Immature natural killer cell (primary cell): Measurements from ENCODE around the gene CHRNA3. TPM values are rescaled to one million over a fixed set of nuclear protein-coding genes. Genes with fewer than 3 reads are reported as not detected.

Experiments used
- DNase-seq, 3 donors: peaks; one replicate each; pipeline ENCODE4 v3.0.0; 2022; ENCODE audit warnings: mixed read lengths in 1 of 3
- H3K27ac Mint-ChIP-seq, 6 donors: one replicate each; pipeline ENCODE4 v1.8.0; 2020; ENCODE audit warnings: mixed read lengths in 6 of 6, mild to moderate bottlenecking in 5 of 6, inconsistent platforms in 4 of 6, moderate library complexity in 3 of 6
- H3K27me3 Mint-ChIP-seq, 3 donors: one replicate each; pipeline ENCODE4 v1.8.0; 2020 to 2021; ENCODE audit warnings: low read depth in 3 of 3, mild to moderate bottlenecking in 3 of 3, mixed read lengths in 3 of 3, moderate library complexity in 3 of 3, inconsistent platforms in 1 of 3
- H3K36me3 Mint-ChIP-seq, 3 donors: one replicate each; pipeline ENCODE4 v1.8.0; 2020; ENCODE audit warnings: mixed read lengths in 3 of 3, inconsistent platforms in 2 of 3, mild to moderate bottlenecking in 2 of 3
- H3K4me1 Mint-ChIP-seq, 2 donors: one replicate each; pipeline ENCODE4 v1.8.0; 2020; ENCODE audit warnings: inconsistent platforms in 2 of 2, mild to moderate bottlenecking in 2 of 2, mixed read lengths in 2 of 2, moderate library complexity in 1 of 2
- H3K4me3 Mint-ChIP-seq, 5 donors: one replicate each; pipeline ENCODE4 v1.8.0; 2020; ENCODE audit warnings: mild to moderate bottlenecking in 5 of 5, mixed read lengths in 5 of 5, inconsistent platforms in 3 of 5, moderate library complexity in 3 of 5
- H3K9me3 Mint-ChIP-seq, 6 donors: one replicate each; pipeline ENCODE4 v1.8.0; 2020; ENCODE audit warnings: mild to moderate bottlenecking in 6 of 6, mixed read lengths in 6 of 6, inconsistent platforms in 4 of 6, moderate library complexity in 3 of 6
- polyA plus RNA-seq, 3 donors: library from polyadenylated mRNA; unstranded; fragments of 300-500 nt; fragmentation: Illumina TruSeq; gene quantifications; one replicate each; pipeline ENCODE4 v1.2.3, GENCODE V29; 2021

Gene CHRNA3
- polyA plus RNA-seq, 3 donors from 2014 or later: not detected

DNA sequence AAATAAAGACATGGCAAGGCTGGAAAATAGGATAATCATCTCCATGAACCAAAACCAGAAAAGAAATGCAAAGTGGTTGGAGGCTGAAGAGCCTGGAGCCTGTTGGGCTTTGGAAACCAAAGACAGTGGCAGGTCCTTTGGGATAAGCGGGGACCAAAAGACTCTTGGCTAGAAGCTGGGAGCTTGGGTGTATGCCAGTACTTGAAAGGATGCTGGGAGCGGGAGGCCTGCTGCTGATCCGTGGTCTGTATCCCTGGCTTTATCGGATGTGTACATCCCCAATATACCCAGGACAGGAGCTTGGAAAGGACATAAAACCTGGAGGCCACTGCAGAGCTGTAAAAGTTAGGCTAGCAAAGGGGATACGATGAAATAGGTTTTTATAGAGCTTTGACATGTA lies 21.5 kb upstream of the CHRNA3 start:
- H3K27ac Mint-ChIP-seq: no peak overlapping the region
- H3K36me3 Mint-ChIP-seq: no peaks in the 10 kb centered on the region
- H3K27me3 Mint-ChIP-seq: peaks cover 3 to 7% (median 5%) of the 10 kb centered on the region in 3 donors
- H3K4me1 Mint-ChIP-seq: peaks cover 0 to 4% of the 10 kb centered on the region in 2 donors
- DNase-seq: no peak
- no peak overlapping the region for H3K4me3 Mint-ChIP-seq
- H3K9me3 Mint-ChIP-seq: no peaks in the 10 kb centered on the region

DNA sequence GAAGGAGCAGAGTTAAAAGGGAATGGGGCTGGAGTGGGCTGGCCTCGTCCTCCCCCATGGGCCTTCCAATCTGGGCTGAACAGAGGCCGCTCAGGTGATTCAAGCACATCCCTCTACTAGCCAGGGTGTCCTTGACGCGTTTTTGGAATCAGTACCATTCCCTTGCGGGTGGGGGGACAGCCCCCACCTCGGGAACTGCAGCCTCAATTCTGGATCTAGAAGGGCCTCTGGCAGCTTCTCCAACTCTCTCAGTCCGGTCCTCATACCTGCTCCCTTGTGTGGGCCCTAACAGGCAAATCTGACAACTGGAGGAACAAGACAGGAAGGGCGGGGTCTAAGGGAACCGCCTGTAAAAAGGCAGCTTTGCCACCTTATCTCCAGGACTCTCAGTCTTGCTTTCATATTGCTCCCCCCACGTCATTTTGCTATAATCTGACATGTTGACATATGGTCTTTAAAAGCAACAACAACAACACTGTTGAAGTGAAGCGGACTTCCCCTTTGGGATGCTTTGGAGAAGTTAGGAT lies 21.0 kb upstream of the CHRNA3 start:
- Mint-ChIP-seq H3K4me1 (peaks cover 0 to 4% of the 10 kb centered on the region in 2 donors), H3K4me3 (peak overlapping the region; percentile 57 to 72 (median 64)), H3K27ac (no peak overlapping the region), H3K9me3 (no peaks in the 10 kb centered on the region), H3K27me3 (peaks cover 3 to 7% (median 5%) of the 10 kb centered on the region in 3 donors), H3K36me3 (no peaks in the 10 kb centered on the region)
- DNase-seq: no peak

DNA sequence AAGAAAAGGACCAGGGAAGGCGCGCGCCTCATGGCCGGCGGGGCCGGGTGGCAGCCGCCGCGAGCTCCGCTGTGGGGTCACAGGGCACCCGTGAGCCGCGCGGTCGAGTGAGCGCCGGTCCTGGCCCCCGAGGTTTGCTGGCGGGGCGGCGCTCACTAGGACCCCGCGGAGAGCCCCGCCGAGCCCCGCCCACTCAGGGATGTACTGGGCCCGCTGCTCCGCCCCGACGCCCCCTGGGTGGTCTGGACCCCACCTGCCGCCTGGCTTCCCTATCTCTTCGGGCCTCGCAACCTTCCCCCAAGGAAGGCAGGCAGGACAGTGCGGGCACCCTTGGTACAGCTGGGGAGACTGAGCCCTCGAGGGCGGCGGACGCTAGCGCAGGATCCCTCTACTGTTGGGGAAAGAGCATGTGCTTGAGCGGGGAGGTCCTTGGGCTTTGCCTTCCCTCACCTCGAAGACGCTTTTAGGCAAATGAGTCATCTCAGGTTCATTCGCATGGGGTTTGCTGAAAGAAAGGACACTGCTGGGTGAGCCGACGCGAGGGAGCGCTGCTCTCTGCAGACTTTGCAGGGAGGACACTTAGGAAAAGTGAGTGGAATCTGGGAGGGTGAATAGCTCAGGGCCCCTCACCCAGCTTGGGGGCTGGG lies 20.4 kb upstream of the CHRNA3 start, which contains the start of gene CHRNB4:
Gene CHRNB4 (minus strand): TSS at position 109 of the 647 bp plus-strand sequence. CDS start 77 bp downstream, at position 32.
- Mint-ChIP-seq H3K9me3 (no peaks in the 10 kb centered on the region), H3K36me3 (no peaks in the 10 kb centered on the region), H3K27me3 (peaks cover 3 to 9% (median 6%) of the 10 kb centered on the region in 3 donors), H3K4me3 (peak within 1 kb of the TSS; percentile 57 to 72 (median 64)), H3K27ac (no peak within 1 kb of the TSS), H3K4me1 (peaks cover 0 to 4% of the 10 kb centered on the region in 2 donors)
- DNase-seq: peak in 1 of 3 donors; percentile 15

DNA sequence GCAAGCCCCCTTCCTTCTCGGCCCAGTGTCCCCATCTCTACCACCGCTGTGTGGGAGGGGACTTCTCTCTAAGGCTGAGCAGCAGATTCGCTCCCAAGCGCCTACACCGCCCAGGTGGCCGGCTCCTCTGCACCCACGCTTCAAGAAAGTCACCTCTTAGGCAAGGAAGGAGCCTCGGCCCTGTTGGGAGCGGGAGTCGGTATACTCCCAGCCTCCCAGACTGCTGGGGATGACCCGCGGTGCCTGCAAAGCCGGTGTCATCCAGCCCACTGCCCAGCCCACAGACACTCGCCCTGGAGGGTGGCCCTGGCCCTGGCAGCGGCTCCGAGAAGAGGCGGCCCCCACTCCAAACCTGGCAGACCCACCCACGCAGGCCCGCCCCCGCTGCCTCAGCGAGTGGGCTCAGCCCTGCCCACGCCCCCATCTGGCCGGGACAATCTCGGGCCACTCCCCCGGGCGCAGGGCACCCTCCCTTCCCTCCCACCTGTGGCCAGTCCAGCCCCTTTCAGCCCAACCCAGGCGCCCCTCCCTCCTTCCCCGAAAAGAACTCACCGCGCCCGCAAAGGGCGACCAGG lies 19.8 kb upstream of the CHRNA3 start:
- H3K27ac Mint-ChIP-seq: no peak overlapping the region
- DNase-seq: no peak
- H3K36me3 Mint-ChIP-seq: no peaks in the 10 kb centered on the region
- peak overlapping the region; percentile 23 to 66 (median 40) for H3K4me3 Mint-ChIP-seq
- H3K27me3 Mint-ChIP-seq: peaks cover 3 to 9% (median 7%) of the 10 kb centered on the region in 3 donors
- no peaks in the 10 kb centered on the region for H3K9me3 Mint-ChIP-seq
- peaks cover 0 to 4% of the 10 kb centered on the region in 2 donors for H3K4me1 Mint-ChIP-seq

DNA sequence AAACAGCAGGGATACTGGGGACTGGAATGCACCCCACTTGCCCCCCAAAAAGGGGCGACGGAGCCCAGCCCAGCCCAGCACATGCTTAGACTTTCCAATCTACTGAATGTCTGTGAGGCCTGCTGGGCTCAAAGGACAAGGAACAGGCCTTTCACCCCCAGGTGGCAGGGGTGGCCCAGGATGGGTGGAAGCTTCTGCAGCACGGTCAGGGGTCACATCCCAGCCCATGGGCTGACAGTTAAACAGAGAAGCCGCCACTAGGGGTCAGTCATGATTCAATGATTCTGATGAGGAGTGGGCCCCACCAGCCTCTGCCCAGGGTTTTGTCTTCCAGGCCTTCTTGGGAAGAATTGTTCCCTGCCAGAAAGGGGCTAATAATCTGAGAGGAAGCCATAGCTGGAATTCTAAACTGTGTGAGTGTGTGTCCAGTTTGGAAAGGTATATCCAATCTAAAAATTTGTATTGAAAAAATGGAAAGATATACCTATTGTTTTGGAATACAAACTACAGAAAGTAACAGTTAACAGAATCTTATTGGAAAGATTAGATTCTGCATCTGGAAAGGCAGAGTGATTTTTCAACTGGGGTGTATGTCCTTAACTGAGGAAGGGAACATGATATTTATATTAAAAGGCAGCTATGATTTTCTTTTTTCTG lies 18.0 kb upstream of the CHRNA3 start:
- Mint-ChIP-seq H3K27me3 (peaks cover 3 to 11% (median 9%) of the 10 kb centered on the region in 3 donors), H3K4me1 (peaks cover 0 to 4% of the 10 kb centered on the region in 2 donors), H3K27ac (no peak overlapping the region), H3K9me3 (no peaks in the 10 kb centered on the region), H3K4me3 (peak overlapping the region in 2 of 5 donors; percentile 9 to 30), H3K36me3 (no peaks in the 10 kb centered on the region)
- peak in 2 of 3 donors; percentile 11 to 13 for DNase-seq

DNA sequence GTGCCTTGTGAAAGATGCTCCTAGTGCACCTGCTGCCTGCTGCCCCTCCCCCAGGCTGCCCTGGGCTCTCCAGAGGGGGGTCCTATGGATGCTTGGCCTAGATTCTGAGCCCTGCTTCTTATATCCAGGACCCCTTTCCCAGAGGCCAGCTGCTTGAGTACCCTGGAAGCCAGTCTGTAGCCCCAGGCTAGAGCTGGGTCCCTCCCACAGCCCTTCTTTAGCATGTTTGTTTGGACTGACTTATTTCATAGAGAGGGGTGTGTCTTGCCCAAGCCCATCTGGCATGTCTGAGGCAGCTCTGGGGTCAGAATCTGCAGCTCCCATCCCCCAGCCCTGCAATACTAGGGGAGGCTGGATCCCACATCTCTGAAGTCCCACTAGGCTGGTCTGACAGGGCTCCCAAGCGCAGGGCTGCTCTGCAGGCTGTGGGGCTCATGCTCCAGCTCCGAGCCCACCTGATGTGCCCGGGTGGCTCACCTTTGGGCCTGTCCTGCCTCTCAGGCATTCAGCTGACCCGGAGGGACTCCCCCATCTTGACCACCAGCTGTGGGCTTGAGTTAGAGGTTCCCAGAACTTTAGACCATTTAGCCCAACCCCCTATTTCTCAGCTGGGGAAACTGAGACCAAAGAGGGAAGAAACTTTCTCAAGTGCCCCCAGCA lies 17.1 kb upstream of the CHRNA3 start:
- DNase-seq: no peak
- peaks cover 3 to 11% (median 9%) of the 10 kb centered on the region in 3 donors for H3K27me3 Mint-ChIP-seq
- H3K9me3 Mint-ChIP-seq: peaks cover 0 to 8% (median 1%) of the 10 kb centered on the region in 6 donors
- H3K4me3 Mint-ChIP-seq: no peak overlapping the region
- no peaks in the 10 kb centered on the region for H3K36me3 Mint-ChIP-seq
- peaks cover 0 to 4% of the 10 kb centered on the region in 2 donors for H3K4me1 Mint-ChIP-seq
- no peak overlapping the region for H3K27ac Mint-ChIP-seq

DNA sequence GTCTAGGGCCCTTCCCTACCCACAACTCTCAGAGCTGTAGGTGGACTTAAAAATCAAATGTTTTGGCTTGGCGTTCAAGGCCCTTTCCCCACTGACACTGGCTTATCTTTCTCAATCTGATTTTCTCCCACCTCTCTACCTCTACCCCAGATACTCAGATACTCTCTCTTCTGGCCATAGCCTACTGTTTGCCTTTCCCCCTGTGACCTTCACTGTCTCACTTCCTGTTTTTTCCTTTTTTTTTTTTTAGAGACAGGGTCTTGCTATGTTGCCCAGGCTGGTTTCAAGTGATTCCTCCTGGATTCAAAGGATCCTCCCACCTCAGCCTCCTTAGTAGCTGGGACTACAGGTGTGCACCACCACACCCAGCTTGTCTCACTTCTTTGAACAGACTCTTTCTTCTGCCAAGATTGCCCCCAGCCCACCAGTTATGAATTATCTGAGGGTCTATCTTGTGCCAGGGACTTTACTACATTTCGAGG lies 15.6 kb upstream of the CHRNA3 start:
- no peak overlapping the region for H3K4me3 Mint-ChIP-seq
- no peak overlapping the region for H3K27ac Mint-ChIP-seq
- no peaks in the 10 kb centered on the region for H3K36me3 Mint-ChIP-seq
- H3K9me3 Mint-ChIP-seq: peaks cover 0 to 10% (median 3%) of the 10 kb centered on the region in 6 donors
- peaks cover 4 to 15% (median 6%) of the 10 kb centered on the region in 3 donors for H3K27me3 Mint-ChIP-seq
- DNase-seq: no peak
- peaks cover 0 to 2% of the 10 kb centered on the region in 2 donors for H3K4me1 Mint-ChIP-seq

DNA sequence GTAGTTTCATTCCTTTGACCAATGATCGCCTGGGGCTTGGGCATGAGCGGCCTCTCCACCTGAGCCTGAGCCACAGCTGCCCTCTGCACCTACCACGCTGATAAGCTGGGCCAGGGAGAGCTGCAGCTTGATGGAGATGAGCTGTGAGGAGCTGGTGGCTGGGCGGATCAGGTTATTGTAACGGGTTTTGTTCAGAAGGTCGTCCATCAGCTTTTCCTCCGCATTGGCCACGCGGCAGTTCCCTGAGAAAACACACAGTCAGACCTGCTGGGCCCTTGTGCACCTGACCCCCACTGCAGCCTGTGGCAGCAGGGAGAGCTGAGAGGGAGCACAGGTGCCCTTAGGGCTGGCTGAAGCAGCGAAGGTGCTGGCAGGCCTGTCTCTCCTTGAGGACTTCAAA lies 14.6 kb upstream of the CHRNA3 start:
- Mint-ChIP-seq H3K27me3 (peaks cover 2 to 16% (median 8%) of the 10 kb centered on the region in 3 donors), H3K27ac (no peak overlapping the region), H3K36me3 (no peaks in the 10 kb centered on the region), H3K4me1 (no peaks in the 10 kb centered on the region), H3K4me3 (no peak overlapping the region), H3K9me3 (peaks cover 0 to 10% (median 3%) of the 10 kb centered on the region in 6 donors)
- no peak for DNase-seq

DNA sequence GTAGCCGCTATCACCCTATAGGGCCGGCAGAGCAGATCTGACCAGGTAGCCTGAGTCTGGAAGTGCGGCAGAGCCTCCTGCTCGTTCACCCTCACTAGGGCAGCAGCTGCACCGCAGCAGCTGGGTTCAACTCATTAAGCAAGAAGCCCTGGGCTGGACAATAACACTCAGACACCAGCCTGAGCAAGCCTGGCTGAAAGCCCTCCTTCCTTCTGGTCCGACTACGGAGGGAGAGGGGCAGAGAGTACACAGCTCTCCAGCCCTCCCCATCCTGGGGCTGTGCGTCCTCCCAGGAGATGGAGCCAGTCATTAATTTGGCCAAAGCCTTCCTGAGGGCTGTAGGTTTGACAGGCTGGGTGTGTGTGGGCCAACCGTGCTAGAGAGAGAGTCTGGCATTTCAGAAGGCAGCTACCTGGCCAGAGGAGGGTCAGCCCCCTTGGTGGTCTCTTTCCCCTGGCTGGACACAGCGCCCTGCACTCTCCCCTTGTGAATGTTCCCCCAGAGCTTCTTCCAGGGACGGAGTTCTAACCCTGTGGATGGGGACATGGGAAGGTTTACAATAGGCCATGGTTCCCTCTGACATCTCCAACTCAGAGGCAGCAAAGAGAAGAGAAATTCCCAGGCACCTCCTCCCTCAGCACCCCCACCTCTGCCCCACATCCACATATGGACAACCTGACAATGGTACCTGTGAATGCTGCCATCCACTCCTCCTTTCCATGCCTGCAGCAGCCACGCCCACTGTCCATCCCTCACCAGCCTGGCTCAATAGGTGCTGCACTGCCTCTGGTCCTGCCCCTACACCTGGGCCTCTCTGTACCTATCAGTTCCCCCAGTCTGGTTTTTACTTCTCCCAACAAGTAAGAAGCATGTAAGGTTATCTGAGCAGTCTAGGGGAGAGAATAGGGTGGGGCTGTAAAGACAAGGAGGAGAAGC lies 13.7 kb upstream of the CHRNA3 start:
- Mint-ChIP-seq H3K4me1 (no peaks in the 10 kb centered on the region), H3K27me3 (peaks cover 2 to 17% (median 8%) of the 10 kb centered on the region in 3 donors), H3K9me3 (peaks cover 0 to 10% (median 3%) of the 10 kb centered on the region in 6 donors), H3K27ac (no peak overlapping the region), H3K36me3 (no peaks in the 10 kb centered on the region), H3K4me3 (no peak overlapping the region)
- no peak for DNase-seq

DNA sequence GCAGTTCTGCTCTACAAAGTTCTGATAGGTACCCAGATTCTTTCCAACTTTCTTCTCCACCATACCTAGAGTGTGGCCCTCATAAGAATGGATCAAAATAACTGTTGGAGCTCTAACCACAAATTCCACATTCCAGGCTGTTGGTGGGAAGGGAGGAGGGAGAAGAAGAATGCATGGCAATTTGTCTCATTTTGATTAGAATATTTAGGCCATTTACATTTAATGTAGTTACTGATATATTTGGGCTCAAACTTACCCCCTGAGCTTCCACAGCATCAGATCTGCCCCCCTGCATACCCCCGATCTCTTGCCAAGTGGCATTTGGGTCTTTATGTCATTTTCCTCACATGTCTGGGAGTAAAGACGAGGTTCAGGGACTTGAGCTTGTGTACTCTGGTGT lies 12.6 kb upstream of the CHRNA3 start:
- H3K4me3 Mint-ChIP-seq: no peak overlapping the region
- no peaks in the 10 kb centered on the region for H3K4me1 Mint-ChIP-seq
- peaks cover 2 to 12% (median 8%) of the 10 kb centered on the region in 3 donors for H3K27me3 Mint-ChIP-seq
- no peaks in the 10 kb centered on the region for H3K36me3 Mint-ChIP-seq
- H3K27ac Mint-ChIP-seq: no peak overlapping the region
- DNase-seq: no peak
- peaks cover 0 to 10% (median 3%) of the 10 kb centered on the region in 6 donors for H3K9me3 Mint-ChIP-seq

DNA sequence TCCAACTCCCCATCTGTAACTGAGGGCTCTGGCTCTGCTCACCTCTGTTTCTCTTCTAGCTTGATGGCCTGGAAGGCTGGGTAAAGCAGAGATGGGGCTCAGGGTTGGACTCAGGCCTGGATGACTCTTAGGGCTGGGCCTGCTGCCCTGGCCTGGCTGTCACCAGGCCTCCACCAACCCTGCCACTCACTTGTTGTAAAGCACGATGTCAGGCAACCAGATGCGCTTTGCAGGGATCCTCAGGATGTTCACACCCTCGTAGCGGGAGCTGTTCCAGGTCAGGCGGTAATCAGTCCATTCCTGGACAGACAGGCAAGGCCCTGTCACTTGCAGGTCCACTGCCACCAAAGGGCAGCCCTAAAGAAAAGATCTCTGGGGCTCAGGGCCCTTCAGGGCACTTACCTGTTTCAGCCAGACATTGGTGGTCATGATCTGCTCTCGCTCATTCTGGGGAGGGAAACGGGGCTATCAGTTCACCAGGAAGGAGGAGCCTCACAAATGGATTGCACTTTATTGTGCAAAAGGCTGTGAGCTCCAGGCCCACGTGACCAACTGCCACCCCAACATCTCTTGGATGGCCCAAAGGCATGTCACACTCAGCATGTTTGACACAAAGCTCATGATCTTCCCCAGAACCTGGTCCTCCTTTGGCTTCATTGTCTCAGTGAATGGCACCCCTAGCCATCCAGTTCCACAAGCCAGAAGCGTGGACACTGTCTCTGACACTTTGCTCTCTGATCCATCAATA lies 10.3 kb upstream of the CHRNA3 start:
- Mint-ChIP-seq H3K27me3 (peaks cover 3 to 16% (median 6%) of the 10 kb centered on the region in 3 donors), H3K4me1 (no peaks in the 10 kb centered on the region), H3K4me3 (no peak overlapping the region), H3K9me3 (peaks cover 0 to 10% (median 3%) of the 10 kb centered on the region in 6 donors), H3K27ac (no peak overlapping the region), H3K36me3 (no peaks in the 10 kb centered on the region)
- DNase-seq: no peak

DNA sequence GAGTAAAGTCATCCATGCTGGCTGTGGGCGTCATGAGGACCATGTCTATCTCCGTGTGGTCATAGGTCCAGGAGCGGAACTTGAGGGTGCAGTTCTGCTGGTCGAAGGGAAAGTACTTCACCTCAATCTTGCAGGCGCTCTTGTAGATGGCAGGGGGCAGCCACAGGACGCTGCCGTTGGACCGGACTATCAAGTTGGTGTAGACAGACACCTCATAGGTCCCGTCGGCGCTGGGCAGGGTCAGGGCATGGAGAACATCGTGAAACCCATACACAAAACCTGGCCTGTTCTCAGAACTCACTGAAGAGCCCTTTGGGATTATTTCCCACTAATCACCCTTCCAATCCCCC lies 8.9 kb upstream of the CHRNA3 start:
- Mint-ChIP-seq H3K27ac (no peak overlapping the region), H3K4me3 (no peak overlapping the region)

More for the DNA sequence above, 8.9 kb upstream of the CHRNA3 start:
- Mint-ChIP-seq H3K36me3 (no peaks in the 10 kb centered on the region), H3K27me3 (peaks cover 3 to 16% (median 4%) of the 10 kb centered on the region in 3 donors), H3K9me3 (peaks cover 0 to 10% (median 3%) of the 10 kb centered on the region in 6 donors), H3K4me1 (no peaks in the 10 kb centered on the region)
- DNase-seq: no peak
